K562 (cell line): ENCODE results near the gene KLHDC2. TPM values are rescaled to one million over a fixed set of nuclear protein-coding genes. Genes with fewer than 3 reads are reported as not detected.
A peak's percentile ranks its signal among the peaks of the same experiment; 100 is the strongest.

Experiments used
- ATAC-seq: fragments of 200-7000 bp; cut with Tn5 transposase; 3 replicates; pipeline ENCODE4 v1.9.1; 2020; ENCODE audit warnings: moderate library complexity
- BruUV-seq: library from RNA; stranded (reverse); fragments of 400-500 nt; replicated peaks from 2 replicates; lab custom pipeline; 2021; lab: Mats Ljungman, UMichigan
- CTCF ChIA-PET: fragments of 300-600 bp; formaldehyde crosslinking; extraction: SDS; loops from one replicate; lab custom pipeline; 2021; ENCODE audit warnings: low intra/inter-chr PET ratio; lab: Yijun Ruan, JAX
- POLR2A ChIA-PET: fragments of 300-600, 350-650 bp; sonication (Branson Sonifier 250); formaldehyde crosslinking; extraction: SDS; loops from one replicate; lab custom pipeline; 2021; ENCODE audit warnings: antibody characterized with exemption, inconsistent platforms; lab: Yijun Ruan, JAX
- DNase-seq, 4 experiments: peaks; one replicate each; pipeline versions ENCODE4 v3.0.0 to v3.0.0-alpha.2; 2011 to 2018; ENCODE audit warnings: low spot score in 3 of 4, mixed read lengths in 3 of 4; ENCODE audit errors: extremely low read depth in 1 of 4
- FAIRE-seq: peaks from 2 replicates; lab custom pipeline; 2011; peaks lifted over from hg19 to GRCh38; lab: Jason Lieb, UNC
- H2AFZ ChIP-seq: 2 replicates; pipeline ENCODE4 v1.6.0; 2011; ENCODE audit warnings: low read depth, low read length, control low read depth, inconsistent platforms
- H3K27ac ChIP-seq: fragments of 200-600 bp; 3 replicates; pipeline ENCODE4 v1.8.0; 2011; ENCODE audit warnings: low read depth, mild to moderate bottlenecking, control low read depth, inconsistent platforms, low read length, moderate library complexity, mixed read lengths; ENCODE audit errors: extremely low read depth
- H3K27me3 ChIP-seq, 2 experiments: fragments of 300-600 bp in 1 of 2; 2 replicates in 1 of 2; 3 replicates in 1 of 2; pipeline versions ENCODE4 v1.6.0 to v1.8.0; 2011; ENCODE audit warnings: inconsistent platforms in 2 of 2, low read length in 2 of 2, mild to moderate bottlenecking in 1 of 2, mixed read lengths in 1 of 2, moderate library complexity in 1 of 2; ENCODE audit not compliant: control insufficient read depth in 2 of 2, insufficient read depth in 2 of 2
- H3K36me3 ChIP-seq: fragments of 300-600 bp; 3 replicates; pipeline ENCODE4 v1.8.0; 2011; ENCODE audit warnings: mild to moderate bottlenecking, low read length, inconsistent platforms; ENCODE audit not compliant: control insufficient read depth, insufficient read depth
- H3K4me1 ChIP-seq, 2 experiments: fragments of 200-600 bp in 1 of 2; replicated peaks in 1 of 2; 2 replicates in 1 of 2; 3 replicates in 1 of 2; pipeline versions ENCODE4 v1.5.1 to v1.8.0; 2011; ENCODE audit warnings: inconsistent platforms in 2 of 2, low read length in 2 of 2, mild to moderate bottlenecking in 1 of 2, mixed read lengths in 1 of 2, moderate library complexity in 1 of 2; ENCODE audit not compliant: control insufficient read depth in 2 of 2, insufficient read depth in 2 of 2
- H3K4me2 ChIP-seq: 2 replicates; pipeline ENCODE4 v1.6.1; 2011; ENCODE audit warnings: low read length, control low read depth, inconsistent platforms, mixed read lengths; ENCODE audit not compliant: insufficient read depth
- H3K4me3 ChIP-seq: fragments of 200-600 bp; sonication (generic), shearing (Covaris generic); 2 replicates; pipeline ENCODE4 v1.5.1; 2016; ENCODE audit warnings: control low read depth, inconsistent platforms
- H3K79me2 ChIP-seq: fragments of 200-600 bp; 3 replicates; pipeline ENCODE4 v1.8.0; 2011; ENCODE audit warnings: low read length, inconsistent platforms; ENCODE audit not compliant: control insufficient read depth, insufficient read depth
- H3K9ac ChIP-seq, 2 experiments: 2 replicates each; pipeline versions ENCODE4 v1.6.0 to v1.6.1; 2011; ENCODE audit warnings: low read depth in 2 of 2, low read length in 2 of 2, control low read depth in 1 of 2, inconsistent platforms in 1 of 2, mild to moderate bottlenecking in 1 of 2, mixed read lengths in 1 of 2; ENCODE audit not compliant: insufficient read depth in 1 of 2
- H3K9me1 ChIP-seq: one replicate; pipeline ENCODE4 v1.6.0; 2011; ENCODE audit warnings: inconsistent platforms, mild to moderate bottlenecking, low read length, moderate library complexity; ENCODE audit not compliant: control insufficient read depth, insufficient read depth
- H3K9me3 ChIP-seq: replicated peaks from 2 replicates; pipeline ENCODE4 v1.5.1; 2011; ENCODE audit warnings: low read depth, low read length, inconsistent platforms; ENCODE audit not compliant: control insufficient read depth, insufficient read depth
- H4K20me1 ChIP-seq: replicated peaks from 2 replicates; pipeline ENCODE4 v1.6.1; 2011; ENCODE audit warnings: low read length, inconsistent platforms, mixed read lengths; ENCODE audit not compliant: control insufficient read depth, insufficient read depth
- C11orf30 ChIP-seq: fragments of 450-650 bp; IDR thresholded peaks from 2 replicates; pipeline ENCODE4 v1.6.1; 2016; ENCODE audit warnings: low read depth, mild to moderate bottlenecking
- CEBPB ChIP-seq: fragments of 450-650 bp; IDR thresholded peaks from 2 replicates; pipeline ENCODE4 v1.6.1; 2016; ENCODE audit warnings: missing genetic modification characterization, missing compliant biosample characterization
- DPF2 ChIP-seq: fragments of 450-650 bp; IDR thresholded peaks from 2 replicates; pipeline ENCODE4 v1.6.1; 2016
- FOXM1 ChIP-seq, 2 experiments: fragments of 450-650 bp in 1 of 2; sonication (generic) in 1 of 2; formaldehyde crosslinking in 1 of 2; IDR thresholded peaks; 2 replicates each; pipeline versions ENCODE4 v1.6.1 to v1.9.0; 2017 to 2022; ENCODE audit warnings: low read depth in 2 of 2, mild to moderate bottlenecking in 2 of 2, missing genetic modification reagents in 1 of 2, moderate library complexity in 1 of 2
- HMGN3 ChIP-seq: IDR thresholded peaks from 2 replicates; pipeline ENCODE4 v1.6.1; 2011; ENCODE audit warnings: borderline replicate concordance, low read depth, mild to moderate bottlenecking, mixed read lengths, low read length; ENCODE audit not compliant: insufficient read length; ENCODE audit errors: extremely low read depth
- KAT8 ChIP-seq: fragments of 450-650 bp; IDR thresholded peaks from 2 replicates; pipeline ENCODE4 v1.6.1; 2016; ENCODE audit warnings: low read depth, mild to moderate bottlenecking
- NELFE ChIP-seq: IDR thresholded peaks from 2 replicates; pipeline ENCODE4 v1.6.1; 2011; ENCODE audit warnings: mild to moderate bottlenecking; ENCODE audit not compliant: insufficient read depth, insufficient read length
- NFE2 ChIP-seq: IDR thresholded peaks from 2 replicates; pipeline ENCODE4 v1.6.1; 2014; ENCODE audit warnings: antibody characterized with exemption, low read depth
- RREB1 ChIP-seq: fragments of 250-450 bp; sonication (Bioruptor Pico); IDR thresholded peaks from 2 replicates; pipeline ENCODE4 v1.4.0; 2020
- SMARCA4 ChIP-seq: fragments of 450-650 bp; IDR thresholded peaks from 2 replicates; pipeline ENCODE4 v1.6.1; 2016
- TAF7 ChIP-seq: fragments of 450-650 bp; IDR thresholded peaks from 2 replicates; pipeline ENCODE4 v1.6.1; 2016; ENCODE audit warnings: missing genetic modification characterization, missing compliant biosample characterization
- ZMIZ1 ChIP-seq, 2 experiments: fragments of 150-350 bp in 1 of 2; IDR thresholded peaks; 2 replicates each; pipeline ENCODE4 v1.6.1; 2012 to 2016; ENCODE audit warnings: low read depth in 2 of 2, low read length in 2 of 2, mild to moderate bottlenecking in 1 of 2, moderate library complexity in 1 of 2
- WGBS: fragments of 100-300 bp; shearing (Covaris generic); methylation state at CpG from one replicate; pipeline ENCODE4 v1.1.6; 2016; ENCODE audit warnings: low coverage, mixed read lengths; ENCODE audit not compliant: insufficient coverage; ENCODE audit errors: missing lambda C conversion rate; 5-methylcytosine and 5-hydroxymethylcytosine counted together
- in situ Hi-C: fragments of 300-500 bp; cut with MboI; formaldehyde crosslinking; loops from 4 replicates; pipeline ENCODE4 v1.15.0; 2018; ENCODE audit warnings: inconsistent platforms, mixed read lengths
- intact Hi-C: fragments of 100-400 bp; cut with micrococcal nuclease; formaldehyde crosslinking; loops from 2 replicates; pipeline ENCODE4 v1.14.2; 2022
- polyA plus RNA-seq, 8 experiments: library from polyadenylated mRNA; depleted of rRNA in 4 of 8; stranded (reverse) in 5 of 8; unstranded in 3 of 8; fragments of >200 nt; fragmentation: Nextera tagmentation in 2 of 8; fragmentation: Illumina TruSeq in 1 of 8; extraction: Ambion mirVana in 2 of 8; extraction: Trizol in 1 of 8; gene quantifications; 2 replicates each; pipeline versions ENCODE4 v1.2.1 to v1.2.3, GENCODE V29; 2011 to 2014; ENCODE audit warnings: inconsistent platforms in 1 of 8, missing spikeins in 1 of 8
- total RNA-seq, 7 experiments: library from RNA; depleted of rRNA in 6 of 7; stranded (reverse); fragments of >200 nt in 6 of 7; fragmentation: Illumina TruSeq in 2 of 7; extraction: Trizol in 2 of 7; gene quantifications; 2 replicates each; pipeline versions ENCODE4 v1.2.1 to v1.2.3, GENCODE V29; 2011 to 2021; ENCODE audit warnings: low replicate concordance in 1 of 7
- TF ChIP-seq, protein P1 (sequence below): fragments of 250-450 bp; sonication (Bioruptor Pico); IDR thresholded peaks from 2 replicates; pipeline ENCODE4 v1.4.0; 2020

The KLHDC2 gene
- total and polyA plus RNA-seq, 9 of the 15 experiments (the other 6 are each of a cell fraction or from before 2014, with no cell fraction given), result 6.3 to 41.7 (median 20.0) TPM

DNA sequence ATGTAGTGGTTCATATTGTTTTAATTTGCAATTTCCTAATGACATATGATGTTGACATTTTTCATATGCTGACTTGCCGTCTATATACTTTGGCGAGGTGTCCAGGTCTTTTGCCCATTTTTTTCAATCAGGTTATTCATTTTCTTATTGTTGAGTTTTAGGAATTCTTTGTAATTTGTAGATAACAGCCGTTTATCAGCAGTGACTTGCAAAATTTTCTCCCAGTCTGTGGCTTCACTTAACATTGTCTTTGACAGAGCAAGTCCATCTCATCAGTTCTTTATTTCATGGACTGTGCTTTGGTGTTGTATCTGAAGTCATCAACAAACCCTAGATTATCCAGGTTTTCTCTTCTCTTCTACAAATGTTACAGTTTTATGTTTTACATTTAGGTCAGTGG lies 12.6 kb upstream of the KLHDC2 start:
- H2AFZ ChIP-seq, result no peak overlapping the region
- no peak overlapping the region for H3K9ac ChIP-seq
- no peak overlapping the region for H3K27ac ChIP-seq
- no peak overlapping the region for H3K4me2 ChIP-seq
- CTCF ChIA-PET, result no interaction called here
- ATAC-seq, result no peak
- FAIRE-seq, result peak; percentile 62
- no peaks in the 10 kb centered on the region for H3K27me3 ChIP-seq
- no peaks in the 10 kb centered on the region for H3K79me2 ChIP-seq
- H3K9me3 ChIP-seq, result no peaks in the 10 kb centered on the region
- in situ Hi-C loops, result no loop called here
- no TSS peak for BruUV-seq
- 13% methylated on average over 3 of the region's 3 CpGs for WGBS
- no peak overlapping the region for H3K4me3 ChIP-seq
- intact Hi-C loops, result no loop called here
- no peaks in the 10 kb centered on the region for H3K36me3 ChIP-seq
- POLR2A ChIA-PET, result no interaction called here
- no peaks in the 10 kb centered on the region for H4K20me1 ChIP-seq
- no peak for DNase-seq
- H3K4me1 ChIP-seq, result peaks cover 0 to 4% of the 10 kb centered on the region in 2 experiments; a peak in 1 of 5 replicates
- no peaks in the 10 kb centered on the region for H3K9me1 ChIP-seq
- peak; percentile 44; the same call in 1 of the 2 replicates for TF ChIP-seq DPF2
- no peak for TF ChIP-seq ZMIZ1 (IDR thresholded peaks at IDR 0.05; ENCODE audit: low read depth in 2 of 2, low read length in 2 of 2)
- TF ChIP-seq, protein P1, sequence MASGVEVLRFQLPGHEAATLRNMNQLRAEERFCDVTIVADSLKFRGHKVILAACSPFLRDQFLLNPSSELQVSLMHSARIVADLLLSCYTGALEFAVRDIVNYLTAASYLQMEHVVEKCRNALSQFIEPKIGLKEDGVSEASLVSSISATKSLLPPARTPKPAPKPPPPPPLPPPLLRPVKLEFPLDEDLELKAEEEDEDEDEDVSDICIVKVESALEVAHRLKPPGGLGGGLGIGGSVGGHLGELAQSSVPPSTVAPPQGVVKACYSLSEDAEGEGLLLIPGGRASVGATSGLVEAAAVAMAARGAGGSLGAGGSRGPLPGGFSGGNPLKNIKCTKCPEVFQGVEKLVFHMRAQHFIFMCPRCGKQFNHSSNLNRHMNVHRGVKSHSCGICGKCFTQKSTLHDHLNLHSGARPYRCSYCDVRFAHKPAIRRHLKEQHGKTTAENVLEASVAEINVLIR (CRISPR knock-in tag), result no peak
- no peak for TF ChIP-seq RREB1
- no peak for TF ChIP-seq HMGN3
- TF ChIP-seq KAT8, result no peak
- peak; percentile 42; the same call in 1 of the 2 replicates for TF ChIP-seq SMARCA4
- 0 out of 2 replicates have a peak, but pooled peaks have one; percentile 41 for TF ChIP-seq CEBPB (tag)
- no peak for TF ChIP-seq TAF7 (tag)
- TF ChIP-seq NELFE, result no peak
- TF ChIP-seq NFE2, result peak; percentile 81
- peak; percentile 78 for TF ChIP-seq C11orf30
- TF ChIP-seq FOXM1 (IDR thresholded peaks at IDR 0.05; ENCODE audit: low read depth), result peak; percentile 27; the same call in 1 of the 2 replicates
- TF ChIP-seq FOXM1 (CRISPR knock-in tag; IDR thresholded peaks at IDR 0.05; ENCODE audit: low read depth), result no peak
